ENCODE measurements around the gene LRSAM1. TPM values are rescaled to one million over a fixed set of nuclear protein-coding genes. Genes with fewer than 3 reads are reported as not detected.
A peak's percentile ranks its signal among the peaks of the same experiment; 100 is the strongest.

LRSAM1 gene
- total RNA-seq, 2 experiments from 2014 or later: 19.7 to 20.9 TPM

DNA sequence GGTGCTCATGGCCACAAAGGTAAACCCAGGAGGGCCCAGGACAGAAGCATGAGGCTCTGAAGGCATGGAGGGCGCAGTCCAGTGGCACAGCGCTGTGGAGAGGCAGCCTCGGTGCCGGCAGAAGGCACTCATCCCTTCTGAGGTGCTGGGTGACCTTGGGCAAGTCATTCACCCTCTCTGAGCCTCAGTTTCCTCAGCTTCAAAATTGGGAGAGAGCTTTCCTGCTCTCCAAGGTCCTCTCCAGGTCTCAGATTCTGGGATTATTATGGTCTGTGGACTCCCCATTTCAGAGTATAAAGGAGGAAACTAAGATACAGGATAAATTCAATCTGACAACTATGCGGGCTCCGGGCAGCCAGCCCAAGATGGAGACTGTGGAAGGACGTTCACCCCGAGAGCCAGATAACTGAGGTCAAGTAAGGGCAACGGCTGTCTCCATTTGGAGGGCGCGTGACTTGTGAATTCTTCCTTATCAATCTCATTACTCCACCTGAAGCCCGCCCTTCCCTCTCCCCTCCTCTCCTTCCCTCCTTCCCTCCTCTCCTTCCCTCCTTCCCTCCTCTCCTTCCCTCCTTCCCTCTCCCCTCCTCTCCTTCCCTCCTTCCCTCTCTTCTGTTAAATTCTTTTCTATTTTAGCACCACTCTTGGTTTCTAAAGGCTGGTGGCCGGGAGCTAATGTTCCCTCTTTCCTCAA, 58.1 kb downstream of the LRSAM1 start:
- ChIA-PET CTCF (no interaction called here), POLR2A (no interaction called here)
- H3K4me1 Mint-ChIP-seq (ENCODE audit: low read depth): no peaks in the 10 kb centered on the region
- no peaks in the 10 kb centered on the region for H3K9me3 Mint-ChIP-seq
- no peak overlapping the region for H3K4me3 Mint-ChIP-seq
- H3K27me3 Mint-ChIP-seq: no peaks in the 10 kb centered on the region
- H3K36me3 Mint-ChIP-seq: peaks cover 1% of the 10 kb centered on the region
- no peak overlapping the region for H3K27ac Mint-ChIP-seq
- no peak for DNase-seq
- intact Hi-C loops (cut with micrococcal nuclease): loop anchor here (10.0 kb wide), 1 partner anchor 415 kb away; no protein-coding TSS in a partner anchor

DNA sequence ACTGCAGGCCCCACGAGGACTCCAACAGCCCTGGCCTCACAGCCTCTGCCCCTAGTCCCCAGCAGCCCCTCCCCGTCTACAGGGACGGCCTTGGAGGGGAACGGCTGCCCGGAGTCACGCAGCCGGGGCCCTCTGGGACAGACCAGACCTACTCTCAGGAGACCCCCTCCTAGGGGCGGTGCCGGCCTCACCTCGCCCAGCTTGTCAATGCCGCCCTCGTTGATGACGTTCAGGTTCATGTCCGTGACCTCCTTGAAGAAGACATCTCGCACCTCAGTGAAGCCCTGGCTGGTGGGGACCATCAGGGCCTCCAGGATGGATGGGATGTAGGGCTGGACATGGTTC, 58.6 kb downstream of the LRSAM1 start:
- ChIA-PET POLR2A (no interaction called here), CTCF (interaction anchor here (0.8 kb wide), 1 partner anchor 225 kb away, joined by 3 read pairs; the partner anchor contains the start of gene TOR2A)
- Mint-ChIP-seq H3K4me1 (ENCODE audit: low read depth) (no peaks in the 10 kb centered on the region), H3K27ac (no peak overlapping the region), H3K27me3 (no peaks in the 10 kb centered on the region), H3K9me3 (no peaks in the 10 kb centered on the region), H3K36me3 (peaks cover 1% of the 10 kb centered on the region), H3K4me3 (no peak overlapping the region)
- intact Hi-C loops (cut with micrococcal nuclease): loop anchor here (10.0 kb wide), 1 partner anchor 415 kb away; no protein-coding TSS in a partner anchor
- no peak for DNase-seq

DNA sequence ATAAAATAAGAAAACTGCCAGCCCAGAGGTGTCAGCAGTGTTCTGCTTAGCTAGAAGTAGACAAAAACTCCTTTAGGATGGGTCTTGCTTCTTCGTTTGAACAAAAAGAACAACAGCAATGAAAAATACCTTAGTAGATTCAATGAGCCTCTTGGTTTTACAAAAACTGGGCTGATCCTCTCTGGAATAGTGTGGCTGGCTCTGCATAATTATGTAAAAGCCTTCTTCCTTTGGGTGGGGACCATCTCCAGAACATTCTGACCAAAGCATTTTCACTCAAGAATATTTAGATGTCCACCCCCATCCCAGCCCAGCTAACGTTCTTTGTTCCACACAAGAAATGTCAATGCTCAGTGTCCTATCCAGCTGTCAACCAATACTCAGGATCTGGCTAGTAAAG, 63.2 kb downstream of the LRSAM1 start:
- no peak for DNase-seq
- peaks cover 9% of the 10 kb centered on the region for H3K36me3 Mint-ChIP-seq
- CTCF ChIA-PET: interaction anchor here (0.7 kb wide), 1 partner anchor 16 kb away, joined by 3 read pairs; no protein-coding TSS in a partner anchor
- H3K27ac Mint-ChIP-seq: no peak overlapping the region
- peaks cover 3% of the 10 kb centered on the region for H3K4me1 Mint-ChIP-seq (ENCODE audit: low read depth)
- POLR2A ChIA-PET: no interaction called here
- no peaks in the 10 kb centered on the region for H3K9me3 Mint-ChIP-seq
- no peaks in the 10 kb centered on the region for H3K27me3 Mint-ChIP-seq
- no peak overlapping the region for H3K4me3 Mint-ChIP-seq
- intact Hi-C loops (cut with micrococcal nuclease): no loop called here

DNA sequence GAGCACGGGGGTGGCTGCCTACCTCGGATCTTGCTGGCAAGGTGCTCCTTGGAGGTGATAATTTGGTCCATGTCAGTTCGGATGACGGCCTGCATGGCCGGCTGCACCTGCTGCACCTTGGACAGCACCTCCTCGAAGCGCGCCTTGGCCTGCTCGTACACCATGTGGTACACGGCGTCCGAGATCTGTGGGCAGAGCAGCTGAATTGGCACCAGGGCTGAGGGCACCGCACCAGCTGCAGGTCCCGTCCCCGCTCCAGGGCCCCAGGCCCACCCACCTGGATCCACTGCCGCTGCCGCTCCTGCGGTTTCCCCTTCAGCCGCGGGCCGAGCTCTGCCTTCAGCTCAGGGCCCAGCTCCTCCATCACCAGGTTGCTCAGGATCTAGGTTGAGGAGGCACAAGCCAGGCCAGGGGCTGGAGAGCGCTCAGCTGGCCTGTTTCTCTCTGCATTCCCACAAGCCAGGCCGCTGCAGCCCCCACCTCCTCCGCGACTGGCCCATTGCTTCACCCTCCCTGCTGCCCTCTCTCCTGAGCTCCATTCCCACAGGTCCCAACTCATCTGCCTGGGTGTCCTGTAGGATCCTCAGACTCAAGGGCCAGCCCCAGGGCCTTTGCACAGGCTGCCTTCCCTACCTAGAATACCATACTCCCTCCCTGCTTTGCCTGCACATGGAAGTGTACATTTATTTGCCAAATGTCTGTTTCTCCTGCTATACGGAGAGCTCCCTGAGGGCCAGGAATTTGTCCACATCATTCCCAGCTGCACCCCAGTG, 65.7 kb downstream of the LRSAM1 start:
- H3K9me3 Mint-ChIP-seq: no peaks in the 10 kb centered on the region
- no peak for DNase-seq
- intact Hi-C loops (cut with micrococcal nuclease): no loop called here
- no peaks in the 10 kb centered on the region for H3K27me3 Mint-ChIP-seq
- H3K27ac Mint-ChIP-seq: no peak overlapping the region
- peaks cover 9% of the 10 kb centered on the region for H3K36me3 Mint-ChIP-seq
- ChIA-PET POLR2A (no interaction called here), CTCF (interaction anchor here (1.2 to 1.8 kb wide), 3 partner anchors 9 to 217 kb away, joined by 3 to 5 read pairs (median 3); no protein-coding TSS in a partner anchor)
- H3K4me3 Mint-ChIP-seq: no peak overlapping the region
- H3K4me1 Mint-ChIP-seq (ENCODE audit: low read depth): peaks cover 3% of the 10 kb centered on the region

DNA sequence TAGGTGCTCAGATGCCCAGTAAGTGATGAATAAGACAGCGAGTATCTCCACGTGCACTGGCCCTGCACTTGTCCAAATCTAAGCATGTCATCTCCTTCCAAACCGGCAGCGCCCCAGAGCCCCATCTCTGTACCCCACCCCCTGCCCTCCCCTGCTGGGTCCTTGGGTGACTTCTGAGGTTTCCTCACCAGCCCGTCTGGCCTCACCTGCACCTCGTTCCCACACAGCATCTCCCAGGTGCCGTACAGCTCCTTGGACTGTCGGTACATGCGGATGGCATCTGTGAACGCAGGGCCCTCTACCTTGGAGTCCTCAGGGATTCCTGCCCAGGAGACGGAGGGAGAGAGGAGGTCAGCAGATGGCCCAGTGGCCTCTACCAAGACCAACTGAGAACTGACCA, 66.3 kb downstream of the LRSAM1 start:
- intact Hi-C loops (cut with micrococcal nuclease): no loop called here
- POLR2A ChIA-PET: no interaction called here
- Mint-ChIP-seq H3K4me1 (ENCODE audit: low read depth) (peaks cover 3% of the 10 kb centered on the region), H3K27me3 (no peaks in the 10 kb centered on the region), H3K36me3 (peaks cover 11% of the 10 kb centered on the region), H3K4me3 (no peak overlapping the region), H3K9me3 (no peaks in the 10 kb centered on the region), H3K27ac (no peak overlapping the region)
- DNase-seq: no peak
- CTCF ChIA-PET: interaction anchor here (1.2 to 1.8 kb wide), 3 partner anchors 9 to 217 kb away, joined by 3 to 5 read pairs (median 3); no protein-coding TSS in a partner anchor

DNA sequence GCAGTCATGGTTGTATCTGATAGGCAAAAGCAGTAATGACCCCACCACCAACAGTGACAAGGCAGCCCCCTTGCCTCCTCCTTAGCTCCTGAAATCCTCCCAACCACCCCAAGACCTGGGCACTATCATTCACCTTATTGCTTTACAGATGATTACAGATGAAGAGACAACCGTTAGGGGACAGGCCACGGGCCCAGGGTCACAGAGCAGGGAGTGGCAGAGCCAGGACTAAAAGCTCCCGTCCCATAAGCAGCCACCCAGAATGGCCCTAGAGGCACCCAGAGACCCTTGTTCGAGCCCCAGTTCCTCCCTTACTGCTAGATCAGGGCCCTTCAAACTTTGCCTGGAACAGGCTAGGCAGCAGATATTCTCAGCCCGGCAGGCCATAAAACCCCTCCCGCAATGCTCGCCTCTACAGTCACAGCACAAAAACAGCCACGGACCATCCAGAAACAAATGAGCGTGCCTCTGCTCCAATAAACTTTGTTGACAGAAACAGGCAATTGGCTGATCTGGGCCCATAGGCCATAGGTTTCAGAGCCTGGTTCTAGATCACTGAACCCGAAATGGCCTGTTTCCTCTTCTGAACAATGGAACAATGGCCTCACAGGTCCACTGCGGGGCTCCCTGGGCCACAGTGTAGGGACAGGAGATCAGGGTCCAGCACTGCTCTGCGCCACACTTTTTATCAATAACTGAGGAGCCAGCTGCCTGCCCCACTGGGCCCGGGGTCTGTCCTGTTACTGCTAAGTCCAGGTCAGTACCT, 67.0 kb downstream of the LRSAM1 start:
- Mint-ChIP-seq H3K9me3 (peaks cover 6% of the 10 kb centered on the region), H3K4me3 (no peak overlapping the region), H3K27me3 (no peaks in the 10 kb centered on the region), H3K4me1 (ENCODE audit: low read depth) (peaks cover 3% of the 10 kb centered on the region), H3K36me3 (peaks cover 15% of the 10 kb centered on the region), H3K27ac (no peak overlapping the region)
- ChIA-PET CTCF (interaction anchor here (1.6 kb wide), 1 partner anchor 216 kb away, joined by 3 read pairs; no protein-coding TSS in a partner anchor), POLR2A (no interaction called here)
- intact Hi-C loops (cut with micrococcal nuclease): no loop called here
- no peak for DNase-seq

DNA sequence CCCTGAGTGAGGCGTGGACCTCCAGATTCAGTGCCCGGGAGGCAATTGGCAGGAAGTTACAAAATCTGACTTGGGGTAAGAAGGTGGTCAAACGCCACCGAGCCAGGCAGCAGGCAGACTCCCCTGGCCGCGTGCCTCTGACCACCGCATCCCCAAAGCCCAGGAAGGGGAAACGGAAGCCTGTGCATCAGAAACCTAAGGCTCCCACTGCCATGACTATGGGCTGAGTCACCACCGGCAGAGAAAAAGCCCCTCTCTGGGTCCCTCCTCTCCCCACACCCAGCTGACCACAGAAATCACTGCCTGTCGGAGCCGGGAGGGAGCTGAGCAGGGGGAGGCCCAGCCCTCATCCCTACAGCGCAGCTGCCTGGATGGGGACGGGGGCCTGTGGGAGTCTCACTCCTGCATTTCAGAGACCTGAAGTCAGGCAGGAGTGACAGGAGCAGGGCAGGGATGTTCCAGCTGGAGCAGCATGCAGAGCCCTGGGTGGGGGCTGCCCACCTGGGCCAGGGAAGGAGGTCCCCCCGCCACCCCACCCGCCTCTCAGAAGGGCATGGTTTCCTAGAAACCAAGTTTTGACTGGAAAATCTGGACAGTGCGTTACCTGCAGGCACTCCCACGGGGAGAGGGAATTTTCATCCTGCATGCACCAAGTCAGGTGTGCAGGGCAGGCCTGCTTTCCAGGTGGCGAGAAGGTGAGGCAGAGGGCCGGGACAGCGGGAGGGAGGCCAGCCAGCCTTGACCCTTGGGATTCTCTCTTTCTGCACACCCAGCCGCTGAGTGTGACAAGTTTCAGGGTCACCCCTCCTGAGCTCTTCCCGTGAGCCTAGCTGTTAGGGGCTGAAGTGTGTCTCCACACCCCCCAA, 68.2 kb downstream of the LRSAM1 start:
- no peak overlapping the region for H3K27ac Mint-ChIP-seq
- DNase-seq: peak; percentile 71
- H3K9me3 Mint-ChIP-seq: peaks cover 14% of the 10 kb centered on the region
- POLR2A ChIA-PET: interaction anchor here (0.8 kb wide), 1 partner anchor 215 kb away, joined by 4 read pairs; the partner anchor contains the start of gene TOR2A
- H3K4me3 Mint-ChIP-seq: no peak overlapping the region
- peaks cover 3% of the 10 kb centered on the region for H3K4me1 Mint-ChIP-seq (ENCODE audit: low read depth)
- H3K27me3 Mint-ChIP-seq: no peaks in the 10 kb centered on the region
- CTCF ChIA-PET: no interaction called here
- intact Hi-C loops (cut with micrococcal nuclease): no loop called here
- H3K36me3 Mint-ChIP-seq: peaks cover 27% of the 10 kb centered on the region

DNA sequence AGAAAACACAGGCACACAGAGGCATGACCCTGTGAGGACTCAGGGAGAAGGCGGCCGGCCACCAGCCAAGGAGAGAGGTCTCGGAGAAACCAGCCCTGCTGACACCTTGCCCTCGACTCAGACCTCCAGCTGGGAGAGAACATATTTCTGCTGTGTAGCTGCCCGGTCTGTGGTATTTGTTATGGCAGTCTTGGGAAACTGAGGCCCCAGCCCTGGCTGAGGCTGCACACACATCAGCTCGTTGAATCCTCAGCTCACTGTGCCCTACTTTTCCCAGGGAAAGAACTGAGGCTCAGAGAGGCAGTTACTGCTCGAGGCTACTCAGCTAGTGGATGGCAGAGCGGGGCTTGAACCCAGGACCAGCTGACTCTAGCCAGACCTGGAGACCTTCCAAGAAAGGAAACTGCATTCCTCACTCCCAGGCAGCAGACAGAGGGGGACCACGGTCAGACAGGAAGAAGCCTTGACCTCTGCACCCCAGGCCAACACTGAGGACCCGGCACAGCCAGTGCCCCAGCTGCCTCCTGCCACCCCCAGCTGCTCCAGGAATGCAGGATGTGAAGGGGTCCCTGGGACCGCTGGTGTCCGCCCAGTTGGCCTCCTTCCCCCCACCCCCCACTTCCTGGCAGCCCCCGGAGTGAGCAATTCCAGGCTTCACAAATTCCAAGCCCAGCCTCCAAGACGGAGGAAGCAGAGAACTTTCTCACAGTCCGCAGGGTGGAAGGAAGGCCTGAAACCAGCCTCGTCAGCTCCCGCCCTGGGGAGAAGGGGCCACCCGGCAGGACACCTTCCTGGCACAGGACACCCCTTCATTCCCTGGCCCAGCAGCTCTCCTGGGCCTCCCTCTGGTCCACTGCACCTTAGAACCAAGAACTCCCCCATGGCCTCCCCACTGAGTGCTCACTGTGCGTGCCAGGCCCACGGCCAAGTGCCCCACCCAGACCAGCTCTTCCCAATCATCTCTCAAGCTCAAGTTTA, 69.9 kb downstream of the LRSAM1 start:
- Mint-ChIP-seq H3K4me1 (ENCODE audit: low read depth) (peaks cover 3% of the 10 kb centered on the region), H3K4me3 (no peak overlapping the region), H3K9me3 (peaks cover 29% of the 10 kb centered on the region), H3K27me3 (no peaks in the 10 kb centered on the region), H3K27ac (no peak overlapping the region), H3K36me3 (peaks cover 39% of the 10 kb centered on the region)
- intact Hi-C loops (cut with micrococcal nuclease): no loop called here
- ChIA-PET POLR2A (no interaction called here), CTCF (interaction anchor here (1.0 to 1.7 kb wide), 4 partner anchors 16 to 213 kb away, joined by 3 to 5 read pairs (median 4); partner anchors contain the start of gene TOR2A)
- no peak for DNase-seq

DNA sequence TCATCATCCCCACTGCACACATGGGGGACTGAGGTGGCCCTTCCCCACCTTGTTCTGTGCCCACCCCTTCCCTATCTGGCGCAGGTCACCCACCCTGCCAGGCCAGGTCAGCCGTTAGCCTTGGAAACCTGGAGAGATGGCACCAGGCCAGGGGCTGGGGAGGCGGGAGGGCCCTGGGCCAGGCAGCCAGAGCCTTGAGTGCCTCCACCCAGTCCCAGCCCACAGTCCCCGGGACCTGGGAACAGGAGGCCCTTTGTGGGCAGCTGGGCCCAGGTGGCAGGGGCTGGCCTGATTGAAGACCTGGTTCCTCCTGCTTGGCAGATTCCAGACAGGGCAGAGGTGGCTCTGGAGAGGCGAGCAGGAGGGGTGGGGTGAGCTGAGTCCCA, 70.6 kb downstream of the LRSAM1 start:
- H3K4me1 Mint-ChIP-seq (ENCODE audit: low read depth): peaks cover 3% of the 10 kb centered on the region
- no peak for DNase-seq
- intact Hi-C loops (cut with micrococcal nuclease): no loop called here
- no peak overlapping the region for H3K4me3 Mint-ChIP-seq
- H3K9me3 Mint-ChIP-seq: peaks cover 33% of the 10 kb centered on the region
- ChIA-PET POLR2A (no interaction called here), CTCF (interaction anchor here (1.4 to 1.7 kb wide), 2 partner anchors 68 to 213 kb away, joined by 3 to 5 read pairs; partner anchors contain the start of gene TOR2A)
- H3K36me3 Mint-ChIP-seq: peaks cover 39% of the 10 kb centered on the region
- no peak overlapping the region for H3K27ac Mint-ChIP-seq
- H3K27me3 Mint-ChIP-seq: no peaks in the 10 kb centered on the region

DNA sequence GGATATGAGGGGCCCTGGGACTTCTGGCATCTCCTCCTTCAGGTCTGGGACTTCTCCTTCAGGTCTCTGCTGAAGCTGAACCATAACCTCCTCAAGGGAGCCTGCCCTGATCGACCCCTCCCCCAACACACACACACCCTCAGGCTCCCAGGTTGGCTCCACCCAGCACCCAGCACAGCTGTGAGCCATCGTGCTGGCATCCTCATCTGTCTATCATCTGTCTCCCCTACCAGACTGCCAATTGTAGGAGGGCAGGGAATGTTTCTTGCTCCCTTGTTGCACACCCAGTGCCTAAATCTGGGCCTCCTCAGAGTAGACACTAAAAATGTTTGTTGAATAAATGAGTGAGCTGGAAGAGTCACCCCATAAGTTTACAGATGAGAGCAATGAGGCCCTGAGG, 71.4 kb downstream of the LRSAM1 start:
- intact Hi-C loops (cut with micrococcal nuclease): no loop called here
- Mint-ChIP-seq H3K4me1 (ENCODE audit: low read depth) (peaks cover 3% of the 10 kb centered on the region), H3K9me3 (peaks cover 33% of the 10 kb centered on the region), H3K4me3 (no peak overlapping the region), H3K27ac (no peak overlapping the region), H3K27me3 (no peaks in the 10 kb centered on the region), H3K36me3 (peaks cover 38% of the 10 kb centered on the region)
- ChIA-PET CTCF (interaction anchor here (0.5 to 1.7 kb wide), 4 partner anchors 64 to 187 kb away, joined by 3 to 5 read pairs (median 4); no protein-coding TSS in a partner anchor), POLR2A (no interaction called here)
- no peak for DNase-seq
